ENCODE data around the gene LGI1. TPM values are rescaled to one million over a fixed set of nuclear protein-coding genes. Genes with fewer than 3 reads are reported as not detected.

The LGI1 gene
- total RNA-seq, 2 donors from 2014 or later, result 4.7 TPM; not detected in 1

GRCh38 chr10:93716766-93717165 lies 41.0 kb upstream of the LGI1 start:
- no peak for DNase-seq (ENCODE audit: low spot score)
- H3K4me1 ChIP-seq (ENCODE audit: control insufficient read depth in 1 of 2, low read depth in 2 of 2), result no peaks in the 10 kb centered on the region
- H3K4me3 ChIP-seq, result no peak overlapping the region
- ATAC-seq (ENCODE audit: insufficient number of reproducible peaks, low FRiP score, low read depth), result no peak
- TF ChIP-seq, protein P1, sequence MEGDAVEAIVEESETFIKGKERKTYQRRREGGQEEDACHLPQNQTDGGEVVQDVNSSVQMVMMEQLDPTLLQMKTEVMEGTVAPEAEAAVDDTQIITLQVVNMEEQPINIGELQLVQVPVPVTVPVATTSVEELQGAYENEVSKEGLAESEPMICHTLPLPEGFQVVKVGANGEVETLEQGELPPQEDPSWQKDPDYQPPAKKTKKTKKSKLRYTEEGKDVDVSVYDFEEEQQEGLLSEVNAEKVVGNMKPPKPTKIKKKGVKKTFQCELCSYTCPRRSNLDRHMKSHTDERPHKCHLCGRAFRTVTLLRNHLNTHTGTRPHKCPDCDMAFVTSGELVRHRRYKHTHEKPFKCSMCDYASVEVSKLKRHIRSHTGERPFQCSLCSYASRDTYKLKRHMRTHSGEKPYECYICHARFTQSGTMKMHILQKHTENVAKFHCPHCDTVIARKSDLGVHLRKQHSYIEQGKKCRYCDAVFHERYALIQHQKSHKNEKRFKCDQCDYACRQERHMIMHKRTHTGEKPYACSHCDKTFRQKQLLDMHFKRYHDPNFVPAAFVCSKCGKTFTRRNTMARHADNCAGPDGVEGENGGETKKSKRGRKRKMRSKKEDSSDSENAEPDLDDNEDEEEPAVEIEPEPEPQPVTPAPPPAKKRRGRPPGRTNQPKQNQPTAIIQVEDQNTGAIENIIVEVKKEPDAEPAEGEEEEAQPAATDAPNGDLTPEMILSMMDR (IDR thresholded peaks at IDR 0.05), result no peak
- H3K9me3 ChIP-seq, result no peaks in the 10 kb centered on the region
- no peak overlapping the region for H3K27ac ChIP-seq
- H3K36me3 ChIP-seq, result no peaks in the 10 kb centered on the region
- H3K27me3 ChIP-seq (replicated peaks; ENCODE audit: insufficient read depth), result no peaks in the 10 kb centered on the region

DNA sequence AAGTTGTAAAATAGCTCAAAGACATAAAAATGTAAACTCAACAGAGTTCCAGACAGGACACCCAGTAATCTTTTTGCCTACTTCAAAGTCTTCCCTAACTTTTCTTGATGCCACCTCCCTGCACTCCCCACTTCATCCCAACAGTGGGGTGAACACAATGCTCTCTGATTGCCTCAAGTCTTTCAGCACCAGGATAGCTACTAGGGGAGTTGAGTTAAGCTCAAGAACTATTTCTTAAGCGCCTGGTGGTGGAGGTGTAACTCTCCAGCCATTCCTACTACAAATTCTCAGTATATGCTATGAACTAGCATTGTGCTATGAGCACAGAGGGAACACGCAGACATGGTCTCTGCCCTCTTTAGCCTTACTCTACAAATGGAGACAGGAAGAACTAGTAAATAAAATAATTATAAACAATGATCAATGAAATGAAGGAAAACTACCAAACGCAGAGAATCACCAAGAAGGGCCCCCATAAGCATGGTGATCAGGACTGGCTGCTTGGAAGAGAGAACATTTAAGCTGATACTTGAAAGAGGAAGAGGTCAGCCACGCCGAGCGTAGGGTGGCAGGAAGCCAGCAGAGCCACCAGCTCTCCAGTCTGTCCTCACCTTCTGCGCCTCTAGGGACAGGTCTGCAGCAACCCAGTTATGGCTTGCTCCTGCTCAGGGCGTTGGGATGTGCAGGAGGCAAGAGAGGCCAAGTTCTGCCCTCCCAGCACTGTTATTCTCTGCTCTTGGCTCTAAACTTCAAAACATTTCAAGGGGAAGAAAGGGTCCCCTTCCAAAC lies 38.6 kb upstream of the LGI1 start:
- Histone ChIP-seq H3K36me3 (no peaks in the 10 kb centered on the region), H3K4me1 (ENCODE audit: control insufficient read depth in 1 of 2, low read depth in 2 of 2) (no peaks in the 10 kb centered on the region), H3K27me3 (replicated peaks; ENCODE audit: insufficient read depth) (no peaks in the 10 kb centered on the region), H3K4me3 (no peak overlapping the region), H3K9me3 (no peaks in the 10 kb centered on the region), H3K27ac (no peak overlapping the region)
- DNase-seq (ENCODE audit: low spot score) (no peak), ATAC-seq (ENCODE audit: insufficient number of reproducible peaks, low FRiP score, low read depth) (no peak)
- TF ChIP-seq, protein P1 (IDR thresholded peaks at IDR 0.05), result no peak

- DNase-seq (ENCODE audit: low spot score), result no peak
- Histone ChIP-seq H3K9me3 (no peaks in the 10 kb centered on the region), H3K27me3 (replicated peaks; ENCODE audit: insufficient read depth) (no peaks in the 10 kb centered on the region), H3K4me1 (ENCODE audit: control insufficient read depth in 1 of 2, low read depth in 2 of 2) (no peaks in the 10 kb centered on the region), H3K4me3 (no peak overlapping the region), H3K36me3 (no peaks in the 10 kb centered on the region), H3K27ac (no peak overlapping the region)
- TF ChIP-seq, protein P1 (IDR thresholded peaks at IDR 0.05), result no peak
- no peak for ATAC-seq (ENCODE audit: insufficient number of reproducible peaks, low FRiP score, low read depth)
Measured at GRCh38 chr10:93719901-93720300, 37.8 kb upstream of the LGI1 start.

- H3K36me3 ChIP-seq, result no peaks in the 10 kb centered on the region
- no peaks in the 10 kb centered on the region for H3K9me3 ChIP-seq
- H3K27me3 ChIP-seq (replicated peaks; ENCODE audit: insufficient read depth), result no peaks in the 10 kb centered on the region
- H3K4me3 ChIP-seq, result no peak overlapping the region
- H3K4me1 ChIP-seq (ENCODE audit: control insufficient read depth in 1 of 2, low read depth in 2 of 2), result no peaks in the 10 kb centered on the region
- DNase-seq (ENCODE audit: low spot score) (no peak), ATAC-seq (ENCODE audit: insufficient number of reproducible peaks, low FRiP score, low read depth) (no peak)
- TF ChIP-seq, protein P1 (IDR thresholded peaks at IDR 0.05), result no peak
- H3K27ac ChIP-seq, result no peak overlapping the region
Measured at GRCh38 chr10:93722550-93722949, 35.2 kb upstream of the LGI1 start.

DNA sequence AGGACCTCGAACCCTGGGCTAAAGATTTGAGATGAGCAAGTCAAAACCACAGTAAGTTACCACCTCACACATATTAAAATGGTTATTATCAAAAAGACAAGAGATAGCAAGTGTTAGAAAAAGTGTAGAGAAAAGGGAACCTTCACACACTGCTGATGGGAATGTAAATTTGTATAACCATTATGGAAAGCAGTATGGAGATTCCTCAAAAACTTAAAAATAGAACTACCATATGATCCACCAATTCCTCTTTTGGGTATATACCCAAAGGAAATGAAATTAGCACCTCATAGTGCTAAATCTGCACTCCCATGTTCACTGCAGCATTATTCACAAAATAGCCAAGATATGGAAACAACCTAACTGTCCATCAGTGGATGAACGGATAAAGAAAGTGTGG lies 34.6 kb upstream of the LGI1 start:
- no peak overlapping the region for H3K4me3 ChIP-seq
- ATAC-seq (ENCODE audit: insufficient number of reproducible peaks, low FRiP score, low read depth) (no peak), DNase-seq (ENCODE audit: low spot score) (no peak)
- H3K27me3 ChIP-seq (replicated peaks; ENCODE audit: insufficient read depth), result no peaks in the 10 kb centered on the region
- H3K4me1 ChIP-seq (ENCODE audit: control insufficient read depth in 1 of 2, low read depth in 2 of 2), result no peaks in the 10 kb centered on the region
- no peaks in the 10 kb centered on the region for H3K9me3 ChIP-seq
- TF ChIP-seq, protein P1 (IDR thresholded peaks at IDR 0.05), result no peak
- no peak overlapping the region for H3K27ac ChIP-seq
- no peaks in the 10 kb centered on the region for H3K36me3 ChIP-seq

All from thoracic aorta (tissue), 2 donors.